ENCODE measurements around the gene DLGAP1.
"Not testable (repeated sequence)": the region's sequence is repeated elsewhere in the genome, so short reads cannot be mapped to it uniquely, and the experiment has no call there.

Gene DLGAP1

DNA sequence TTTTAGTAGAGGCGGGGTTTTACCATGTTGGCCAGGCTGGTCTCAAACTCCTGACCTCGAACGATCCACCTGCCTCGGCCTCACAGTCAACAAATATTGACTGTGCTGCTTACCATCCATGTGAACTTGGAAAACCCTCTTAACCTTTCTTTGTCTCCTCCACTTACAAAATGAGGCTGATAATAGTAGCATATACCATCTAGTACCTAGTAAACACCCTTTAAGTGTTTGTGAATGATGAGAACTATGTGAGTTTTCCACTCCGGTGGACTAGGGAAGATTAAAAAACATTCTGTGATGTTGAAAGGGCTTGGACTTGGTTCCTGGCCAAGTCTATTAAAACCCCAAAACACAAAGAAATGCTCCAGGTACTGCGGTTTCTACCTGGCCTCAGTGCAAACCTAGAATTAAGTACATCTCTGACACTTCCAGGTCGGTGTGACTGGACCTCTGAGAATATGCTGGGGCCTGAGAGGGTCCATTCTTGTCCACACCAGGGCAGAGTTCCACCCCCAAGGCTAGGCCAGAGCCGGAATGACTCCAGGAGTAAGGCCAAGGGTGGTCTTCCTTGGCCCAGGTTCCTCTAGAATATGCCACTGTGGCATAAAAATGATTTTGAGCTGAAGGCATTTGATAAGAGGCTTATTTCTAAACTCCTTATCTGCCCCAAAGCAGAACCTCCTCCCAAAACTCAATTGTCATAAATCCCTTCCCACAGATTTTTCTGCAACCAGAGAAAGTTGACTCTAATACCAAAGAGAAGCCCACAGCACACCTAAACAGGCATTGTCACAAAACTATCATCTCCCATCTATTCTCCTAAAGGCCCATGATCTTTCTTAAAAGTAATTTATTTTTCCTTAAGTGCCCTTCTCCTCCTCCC lies 787.6 kb downstream of the DLGAP1 start:
- DNase-seq: no peak

DNA sequence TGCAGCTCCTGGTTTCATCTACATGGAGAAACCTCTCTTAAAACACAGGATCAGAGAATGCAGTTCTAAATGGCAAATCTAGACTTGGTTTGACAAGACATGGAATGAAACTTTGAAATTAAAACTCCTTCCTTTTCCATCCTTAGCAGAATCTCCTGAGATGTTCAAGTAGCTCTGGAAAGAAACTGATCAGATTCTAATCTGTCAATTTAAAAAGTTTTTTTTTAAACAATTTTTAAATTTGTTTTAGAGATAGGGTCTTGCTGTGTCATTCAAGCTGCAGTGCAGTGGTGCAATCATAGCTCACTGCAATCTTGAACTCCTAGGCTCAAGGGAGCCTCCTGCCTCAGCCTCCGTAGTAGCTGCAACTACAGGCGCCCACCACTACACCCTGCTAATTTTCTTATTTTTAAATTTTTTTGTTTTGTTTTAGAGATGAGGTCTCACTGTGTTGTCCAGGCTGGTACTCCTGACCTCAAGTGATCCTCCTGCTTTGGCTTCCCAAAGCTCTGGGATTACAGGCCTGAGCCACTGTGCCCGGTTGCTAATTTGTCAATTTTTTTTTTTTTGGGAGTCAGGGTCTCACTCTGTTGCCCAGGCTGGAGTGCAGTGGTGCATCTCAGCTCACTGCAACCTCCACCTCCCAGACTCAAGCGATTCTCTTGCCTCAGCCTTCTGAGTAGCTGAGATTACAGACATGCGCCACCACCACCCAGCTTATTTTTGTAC lies 788.4 kb downstream of the DLGAP1 start:
- DNase-seq: no peak

DNA sequence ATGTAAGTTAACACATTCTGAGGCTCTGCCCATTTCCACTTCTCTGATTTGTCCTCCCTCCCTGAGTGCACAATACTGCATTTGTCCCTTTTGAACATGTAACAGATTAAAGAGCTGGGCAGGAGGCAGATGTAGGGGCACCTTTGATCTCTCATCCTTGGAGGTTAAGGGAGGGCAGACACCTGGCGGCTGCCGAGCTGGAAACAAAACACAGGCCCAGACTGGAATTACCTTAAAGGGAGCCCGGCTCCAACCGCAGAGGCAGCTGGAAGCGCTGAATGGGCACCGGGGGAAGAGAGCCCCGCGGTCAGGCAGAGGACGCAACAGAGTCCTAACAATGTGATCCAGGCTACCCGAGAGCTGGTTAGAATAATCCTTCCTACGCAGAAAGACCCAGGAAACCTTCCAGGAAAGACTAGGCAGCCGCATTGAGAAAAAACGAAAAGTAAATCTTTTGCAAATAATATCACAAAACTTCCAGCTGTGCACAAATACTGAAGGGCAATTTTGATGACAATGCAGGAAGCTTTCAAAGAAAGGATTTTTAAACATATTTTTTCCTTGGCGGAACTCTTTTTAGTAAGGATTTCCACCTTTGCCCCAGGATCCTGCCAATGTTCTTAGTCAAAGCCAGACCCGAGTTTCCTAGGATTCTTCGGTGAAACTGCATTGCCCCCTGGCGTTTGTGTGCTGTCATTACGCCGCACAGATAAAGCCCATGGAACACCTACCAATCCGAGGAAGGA lies 789.2 kb downstream of the DLGAP1 start:
- peak; percentile 72 for DNase-seq

DNA sequence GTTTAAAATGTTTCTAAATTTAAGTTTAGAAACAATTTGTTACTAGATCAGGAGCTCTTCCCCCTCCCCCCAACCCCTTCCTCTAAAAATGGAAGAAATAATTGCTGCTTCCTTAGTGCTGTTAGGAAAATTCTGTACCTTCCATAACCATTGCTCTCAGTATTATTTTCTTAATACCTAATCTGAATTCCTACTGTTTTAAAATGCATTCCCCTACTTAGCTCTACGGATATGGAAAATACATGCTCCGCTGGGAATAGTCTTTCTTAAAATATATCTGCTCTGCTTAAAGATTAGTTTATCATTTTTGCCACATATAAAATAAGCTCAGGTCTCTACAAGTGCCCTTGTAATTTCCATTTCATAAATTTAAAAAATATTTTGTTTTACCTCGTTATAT lies 789.9 kb downstream of the DLGAP1 start:
- DNase-seq: no peak

DNA sequence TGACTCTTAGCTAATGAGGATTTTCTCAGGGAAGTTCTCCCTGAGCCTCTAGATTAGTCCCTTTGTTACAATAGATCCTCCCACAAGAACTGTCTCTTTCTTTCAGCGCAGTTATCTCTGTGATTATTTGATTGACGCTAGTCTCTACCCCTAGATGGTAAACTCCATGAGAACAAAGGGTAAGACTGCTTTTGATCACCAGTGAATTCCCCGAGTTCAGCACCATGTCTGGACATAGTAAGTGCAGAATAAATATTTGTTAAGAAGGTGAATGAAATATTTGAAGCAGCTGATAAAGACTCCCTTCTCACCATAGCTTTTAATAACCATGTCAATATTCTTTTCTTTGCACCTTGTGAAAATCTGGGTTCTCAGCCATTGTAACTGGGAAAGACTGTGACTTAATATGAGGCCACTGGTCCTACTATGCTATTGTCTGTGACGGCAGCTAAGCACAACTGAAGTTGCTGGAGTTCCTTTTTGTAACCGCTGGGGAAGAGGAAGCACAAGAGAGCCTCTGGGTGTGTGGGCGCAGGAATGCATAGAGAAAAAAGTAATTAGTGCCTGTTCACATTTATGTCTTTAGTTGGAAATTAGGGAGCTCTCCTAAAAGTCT lies 790.4 kb downstream of the DLGAP1 start:
- no peak for DNase-seq

DNA sequence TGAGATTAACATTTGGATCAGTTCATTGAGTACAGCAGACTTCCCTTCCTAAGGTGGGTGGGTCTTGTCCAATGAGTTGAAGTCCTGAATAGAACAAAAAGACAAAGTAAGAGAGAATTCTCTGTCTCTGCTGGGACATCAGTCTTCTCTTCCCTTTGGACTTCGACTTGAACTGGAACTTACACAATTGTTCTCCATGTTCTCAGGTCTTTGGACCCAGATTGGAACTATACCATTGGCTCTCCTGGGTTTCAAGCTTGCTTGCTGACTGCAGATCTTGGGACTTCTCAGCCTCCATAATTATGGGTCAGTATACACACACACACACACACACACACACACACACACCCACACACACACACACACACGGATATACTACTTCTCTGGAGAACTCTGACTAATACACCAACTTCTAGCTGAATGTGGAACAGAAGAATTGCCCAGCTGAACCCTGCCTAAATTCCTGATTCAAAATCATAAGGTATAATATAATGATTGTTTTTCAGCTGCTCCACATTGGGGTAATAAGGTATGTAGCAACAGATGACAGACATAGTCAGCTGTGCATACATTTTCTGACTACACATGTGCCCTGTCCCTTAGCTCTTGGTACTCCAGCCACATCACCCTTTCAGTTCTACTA lies 791.1 kb downstream of the DLGAP1 start:
- no peak for DNase-seq

DNA sequence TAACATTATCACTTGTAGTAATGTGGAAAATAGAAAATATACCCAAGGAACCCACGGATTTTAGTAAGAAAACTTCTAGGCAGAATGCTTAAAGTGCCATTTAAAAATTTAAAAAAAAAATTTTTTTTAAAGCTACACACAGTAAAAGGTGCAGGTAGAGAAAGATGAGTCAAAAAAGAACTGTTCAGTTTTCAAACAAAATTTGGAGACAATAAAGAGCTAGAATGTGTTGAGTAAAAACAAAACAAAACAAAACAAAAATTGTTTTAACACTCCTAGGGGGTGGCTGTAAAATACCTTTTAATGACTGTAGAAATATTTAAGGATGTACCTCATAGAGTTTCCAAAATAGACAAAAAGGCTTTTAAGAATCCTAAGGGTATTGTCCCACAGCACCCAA lies 793.1 kb downstream of the DLGAP1 start:
- DNase-seq: no peak

DNA sequence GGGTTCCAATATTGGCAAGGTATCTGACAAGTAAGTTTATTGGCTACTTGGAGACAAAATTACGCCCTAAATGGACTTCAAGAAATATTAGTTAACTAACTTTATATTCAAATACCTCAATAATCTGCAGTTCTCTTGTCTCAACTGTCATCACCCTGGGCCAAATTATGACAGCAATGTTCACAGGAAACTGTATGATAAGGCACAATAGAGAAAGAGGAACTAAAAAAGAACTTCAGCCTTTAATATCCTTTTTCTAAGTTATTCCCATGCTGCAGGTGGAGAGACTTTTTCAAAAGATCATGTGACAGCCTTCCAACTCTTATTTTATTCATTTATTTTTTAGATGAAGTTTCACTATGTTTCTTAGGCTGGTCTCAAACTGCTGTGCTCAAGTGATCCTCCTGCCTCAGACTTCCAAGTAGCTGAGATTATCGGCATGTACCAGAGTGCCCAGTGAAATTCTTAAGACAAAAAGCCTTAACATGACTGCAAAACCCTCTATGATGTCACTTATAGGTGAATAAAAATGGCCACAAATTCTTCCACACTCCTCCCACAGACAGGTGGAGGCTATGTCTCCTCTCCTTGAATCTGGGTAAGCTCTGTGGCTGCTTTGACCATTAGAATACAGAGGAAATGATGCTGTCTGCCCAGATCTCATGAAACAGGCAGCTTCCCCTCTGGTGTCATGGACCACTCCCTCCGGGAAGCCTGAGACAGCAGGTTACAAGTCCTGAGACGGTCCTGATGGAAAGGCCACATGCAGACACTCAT lies 794.2 kb downstream of the DLGAP1 start:
- DNase-seq: no peak

DNA sequence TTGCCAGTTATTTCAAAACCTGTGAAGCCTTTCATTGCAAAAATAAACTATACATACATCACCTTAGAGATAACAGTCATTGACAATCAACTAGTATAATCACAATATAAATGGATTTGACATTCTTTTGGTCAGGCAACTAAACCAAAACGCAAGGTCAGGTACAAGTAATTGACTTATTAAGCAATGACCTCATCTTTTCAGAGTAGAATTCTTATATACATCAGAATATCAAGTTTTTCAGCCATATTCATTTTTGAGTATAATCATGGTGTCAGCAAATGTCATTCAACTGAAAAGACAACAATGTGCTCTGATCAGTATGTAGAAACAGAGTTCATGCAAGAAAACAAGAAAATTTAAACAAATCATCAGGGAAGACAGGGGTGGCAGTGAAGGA lies 796.6 kb downstream of the DLGAP1 start:
- DNase-seq: no peak

DNA sequence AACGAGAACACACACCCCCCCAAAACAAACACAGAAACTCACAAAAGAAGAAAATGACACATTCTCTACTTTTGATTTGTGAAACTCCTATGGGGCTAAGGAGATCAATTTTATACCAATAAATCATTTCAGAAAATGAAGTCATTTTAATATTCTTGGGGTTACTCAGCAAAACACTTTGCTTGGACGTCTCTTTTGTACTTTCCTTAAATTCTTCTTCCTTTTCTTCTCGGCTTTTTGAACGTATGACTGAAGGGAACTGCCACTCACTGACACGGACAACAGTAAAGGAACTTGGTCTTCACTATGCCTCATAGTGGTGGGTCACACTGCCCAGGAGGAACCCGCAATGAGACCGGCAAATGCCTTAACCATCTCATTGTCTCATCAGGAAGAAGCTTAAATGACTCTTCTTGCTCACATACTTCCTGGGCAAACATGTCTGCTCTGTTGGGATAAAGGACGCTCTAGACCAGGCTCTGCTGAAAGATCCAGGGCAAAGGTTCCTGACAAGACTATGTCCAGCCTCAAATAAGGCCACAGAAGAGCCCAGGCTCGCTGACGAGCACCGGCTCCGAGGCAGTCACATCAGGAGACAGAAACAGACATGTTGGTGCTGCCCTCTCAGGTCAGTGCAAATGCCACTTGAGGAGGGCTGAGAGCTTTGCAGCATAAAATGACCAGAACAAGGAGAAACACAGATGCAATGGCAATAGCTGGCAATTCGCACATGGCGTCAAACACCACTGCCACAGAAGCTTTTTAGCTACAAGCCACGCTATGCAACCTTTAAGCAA lies 799.7 kb downstream of the DLGAP1 start:
- DNase-seq: no peak

DNA sequence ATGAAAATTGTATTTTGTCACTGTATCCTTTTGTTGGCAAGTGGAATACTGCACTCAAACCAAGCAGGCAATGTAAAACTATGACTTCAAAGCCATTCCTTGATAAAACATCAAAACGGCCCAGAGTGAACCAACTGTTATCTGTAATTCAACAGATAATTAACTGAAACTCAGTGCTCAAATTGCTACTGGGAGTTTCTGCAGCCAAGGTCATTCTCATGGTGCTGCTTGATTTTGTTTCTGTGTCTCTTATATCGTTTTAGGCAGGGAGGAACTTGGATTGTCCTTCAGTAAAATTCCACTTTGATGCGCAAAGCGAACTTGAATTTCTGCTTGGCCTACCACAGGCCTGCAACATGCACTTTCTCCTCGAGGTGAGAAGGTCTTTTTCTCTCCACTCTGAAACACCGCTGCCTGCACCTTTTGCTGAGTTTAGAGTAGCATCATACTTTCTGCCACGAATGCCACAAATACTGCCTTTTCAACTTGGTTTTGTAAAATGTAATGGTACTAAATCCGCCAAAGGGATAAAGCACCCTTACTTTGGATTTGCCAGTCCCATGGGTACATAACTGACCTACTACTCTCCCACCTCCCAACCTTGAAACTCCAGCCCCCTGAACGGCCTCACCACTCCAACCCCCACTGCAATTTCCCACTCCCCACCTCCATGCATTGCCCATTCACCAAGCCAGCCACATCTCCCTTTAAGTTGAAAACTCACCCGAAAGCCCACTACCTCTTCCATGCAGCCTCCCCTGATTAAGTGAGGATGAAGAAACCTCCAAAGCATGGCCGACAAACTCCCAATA lies 800.5 kb downstream of the DLGAP1 start:
- no peak for DNase-seq

DNA sequence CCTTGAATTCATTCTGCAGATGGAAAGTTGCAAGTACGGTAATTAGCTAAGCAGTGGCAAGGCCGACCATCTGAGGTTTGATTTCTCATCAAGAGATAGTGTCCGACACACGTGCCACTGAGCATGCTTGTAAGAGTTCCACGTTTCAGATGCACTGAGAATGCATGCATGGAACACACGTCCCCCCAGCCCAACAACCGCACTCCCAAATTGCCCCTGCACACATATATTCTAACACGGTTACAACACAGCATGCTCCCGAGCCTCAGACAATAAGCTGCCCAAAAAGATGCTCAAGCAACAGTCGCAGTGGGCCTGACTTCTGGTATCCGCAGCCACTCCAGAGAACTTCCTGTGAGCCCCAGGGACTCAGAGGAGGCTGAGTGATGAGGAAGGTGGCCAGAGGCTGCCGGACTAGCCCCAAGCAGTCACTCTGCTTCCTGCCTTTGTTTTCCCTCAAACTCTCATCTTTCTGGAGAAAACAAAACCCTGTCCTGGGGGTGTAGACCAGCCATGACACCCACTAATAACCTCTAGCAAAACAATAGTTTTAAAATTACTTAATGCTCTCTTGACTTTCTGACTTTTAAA lies 801.2 kb downstream of the DLGAP1 start:
- no peak for DNase-seq

DNA sequence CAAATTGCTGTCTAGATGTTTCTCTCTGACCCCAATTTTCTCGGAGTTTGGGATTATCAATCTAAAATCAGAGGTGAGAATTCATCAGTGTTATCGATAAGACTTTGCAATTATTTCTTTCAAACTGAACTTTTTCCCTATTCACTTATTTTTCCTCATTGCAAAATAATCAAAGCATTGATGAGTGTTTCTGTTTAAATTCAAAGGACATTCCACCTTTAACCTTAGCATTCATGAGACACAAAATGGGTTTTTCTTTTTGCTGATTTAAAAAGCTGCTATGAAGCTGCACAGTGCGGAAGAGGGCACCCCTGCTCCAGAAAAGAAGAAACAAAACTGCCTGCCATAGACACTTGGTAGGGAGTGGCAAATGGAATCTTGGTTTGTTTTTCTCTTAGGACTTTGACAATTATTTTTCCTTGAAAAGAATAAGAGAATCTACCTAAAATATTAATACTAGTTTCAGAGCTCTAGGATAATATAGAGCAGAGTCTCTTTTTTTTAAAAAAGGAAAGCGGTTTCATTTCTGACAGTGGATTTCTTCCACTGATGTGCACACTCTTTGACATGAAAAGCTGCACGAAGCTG lies 801.8 kb downstream of the DLGAP1 start:
- no peak for DNase-seq

DNA sequence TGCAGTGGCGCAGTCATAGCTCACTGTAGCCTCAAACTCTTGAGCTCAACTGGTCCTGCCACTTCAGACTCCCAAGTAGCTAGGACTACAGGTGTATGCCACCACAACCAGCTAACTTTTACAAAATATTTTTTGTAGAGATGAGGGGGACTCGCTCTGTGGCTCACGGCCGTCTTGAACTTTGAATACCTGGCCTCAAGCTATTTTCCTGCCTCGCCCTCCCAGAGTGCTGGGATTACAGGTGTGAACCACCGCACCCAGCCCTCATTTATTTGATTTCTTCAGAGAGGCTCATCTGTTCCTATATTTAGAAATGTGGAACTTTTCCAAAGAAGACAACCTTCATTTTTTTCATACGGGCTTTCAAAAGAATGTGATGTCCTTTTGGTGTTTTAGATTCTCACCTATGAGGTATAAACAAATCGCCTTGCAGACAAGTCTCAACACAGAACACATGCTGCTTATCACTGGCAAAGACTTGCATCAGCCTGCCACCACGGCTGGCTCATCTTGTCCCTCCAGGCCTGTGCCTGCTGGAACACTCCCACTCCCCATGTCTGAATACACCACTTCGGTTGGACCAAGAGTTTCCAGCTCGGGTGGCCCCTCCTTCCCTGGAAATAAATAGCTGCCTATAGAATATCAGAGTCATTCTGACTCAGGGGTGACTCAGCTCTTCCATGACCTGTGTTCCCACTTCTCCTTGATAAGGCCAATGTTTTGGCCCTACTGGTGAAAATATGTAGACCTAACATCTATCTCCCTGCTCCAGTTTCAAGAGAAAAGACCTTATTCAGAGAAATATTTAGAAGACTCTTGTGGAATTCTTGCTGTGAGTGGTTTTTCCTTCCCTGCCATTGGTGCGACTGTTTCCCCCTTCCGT lies 802.5 kb downstream of the DLGAP1 start:
- DNase-seq: peak; percentile 44

DNA sequence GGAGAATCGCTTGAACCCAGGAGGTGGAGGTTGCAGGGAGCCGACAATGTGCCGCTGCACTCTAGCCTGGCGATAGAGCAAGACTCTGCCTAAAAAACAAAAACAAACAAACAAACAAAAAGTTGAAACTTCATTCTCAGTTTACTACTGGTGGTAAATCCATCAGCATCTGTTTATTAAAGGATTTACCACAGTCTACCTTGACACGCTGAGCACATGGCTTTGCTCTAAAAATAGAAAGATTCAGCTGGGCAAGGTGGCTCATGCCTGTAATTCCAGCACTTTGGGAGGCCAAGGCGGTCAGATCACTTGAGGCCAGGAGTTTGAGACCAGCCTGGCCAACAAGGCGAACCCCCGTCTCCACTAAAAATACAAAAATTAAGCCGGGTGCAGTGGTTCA lies 803.8 kb downstream of the DLGAP1 start:
- DNase-seq: no peak

DNA sequence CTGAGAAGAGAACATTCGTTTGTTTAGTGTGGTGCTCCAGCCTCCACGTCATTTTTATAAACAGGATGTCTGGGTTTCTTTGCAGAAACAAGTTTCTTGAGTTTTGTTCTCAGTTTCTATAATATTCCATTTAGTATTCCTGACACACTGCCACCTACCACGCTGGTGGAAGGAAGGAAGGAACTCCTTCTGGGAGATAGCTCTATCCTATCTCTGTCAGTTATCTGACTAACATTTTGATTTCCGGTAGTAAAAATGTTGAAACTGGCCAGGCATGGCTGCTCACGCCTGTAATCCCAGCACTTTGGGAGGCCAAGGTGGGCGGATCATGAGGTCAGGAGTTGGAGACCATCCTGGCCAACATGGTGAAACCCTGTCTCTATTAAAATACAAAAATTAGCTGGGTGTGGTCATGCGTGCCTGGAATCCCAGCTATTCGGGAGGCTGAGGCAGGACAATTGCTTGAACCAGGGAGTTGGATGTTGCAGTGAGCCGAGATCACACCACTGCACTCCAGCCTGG lies 804.5 kb downstream of the DLGAP1 start:
- DNase-seq: not testable (repeated sequence)

DNA sequence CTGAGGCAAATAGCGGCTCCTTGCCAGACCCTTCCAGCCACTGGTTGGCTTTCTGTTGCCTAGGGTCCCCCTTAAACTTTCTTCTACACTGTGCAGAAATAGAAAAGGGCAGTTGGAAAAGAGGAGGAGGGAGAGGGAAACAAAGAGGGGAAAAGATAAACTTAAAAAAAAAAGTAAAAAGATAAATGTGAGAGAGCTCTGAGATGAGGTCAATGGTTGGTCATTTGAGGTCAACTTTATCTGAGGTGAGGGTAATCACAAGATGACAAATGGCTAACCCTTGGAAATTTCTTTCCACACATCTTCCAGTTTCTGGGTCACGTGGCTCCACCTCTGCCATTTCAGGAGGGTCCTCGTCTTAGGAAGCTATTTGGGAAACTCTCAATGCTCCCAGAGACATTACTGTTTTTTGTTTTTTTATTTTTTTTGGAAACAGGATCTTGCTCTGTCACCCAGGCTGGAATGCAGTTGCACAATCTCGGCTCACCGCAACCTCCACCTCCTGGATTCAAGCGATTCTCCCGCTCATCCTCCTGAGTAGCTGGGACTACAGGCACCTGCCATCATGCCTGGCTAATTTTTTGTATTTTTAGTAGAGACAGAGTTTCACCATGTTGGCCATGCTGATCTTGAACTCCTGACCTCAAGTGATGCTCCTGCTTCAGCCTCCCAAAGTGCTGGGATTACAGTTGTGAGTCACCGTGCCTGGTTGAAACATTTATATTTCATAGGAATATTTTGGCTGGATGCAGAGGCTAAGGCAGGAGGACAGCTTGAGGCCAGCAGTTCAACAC lies 805.3 kb downstream of the DLGAP1 start:
- DNase-seq: no peak

Measured in stimulated activated CD4-positive, alpha-beta T cell treated with anti-CD3 and anti-CD28 coated beads, Interleukin-4, amount 100 ng/mL, for 1 hour (primary cell).